Esophagus squamous epithelium (tissue), 5 donors: ENCODE measurements around the gene SEPTIN2. TPM values are rescaled to one million over a fixed set of nuclear protein-coding genes. Genes with fewer than 3 reads are reported as not detected.

ENCODE experiments used
- DNase-seq: peaks from one replicate; lab custom pipeline; 2025; lab: John Stamatoyannopoulos, UW
- H3K27ac ChIP-seq, 4 donors: fragments of 200-600 bp; sonication (generic); one replicate each; pipeline ENCODE4 v1.5.1; 2016 to 2019; ENCODE audit warnings: mild to moderate bottlenecking in 1 of 4
- H3K27me3 ChIP-seq, 4 donors: fragments of 200-600 bp; sonication (generic); 1 replicate in 3 of 4; 2 replicates in 1 of 4; pipeline versions ENCODE4 v1.5.1 to v1.6.0; 2017 to 2021; ENCODE audit warnings: antibody characterized with exemption in 1 of 4
- H3K36me3 ChIP-seq, 3 donors: fragments of 200-600 bp; sonication (generic); one replicate each; pipeline ENCODE4 v1.5.1; 2016 to 2019
- H3K4me1 ChIP-seq, 3 donors: fragments of 200-600 bp; sonication (generic); one replicate each; pipeline ENCODE4 v1.5.1; 2017 to 2019
- H3K4me3 ChIP-seq, 4 donors: fragments of 200-600 bp; sonication (generic); 1 replicate in 3 of 4; 2 replicates in 1 of 4; pipeline ENCODE4 v1.5.1; 2016 to 2019; ENCODE audit warnings: mild to moderate bottlenecking in 2 of 4, moderate library complexity in 1 of 4
- H3K9me3 ChIP-seq, 3 donors: fragments of 200-600 bp; sonication (generic); one replicate each; pipeline ENCODE4 v1.5.1; 2016 to 2019
- CTCF ChIP-seq, 6 experiments: fragments of 450-650 bp in 4 of 6; fragments of 200-600 bp in 2 of 6; sonication (generic) in 2 of 6; IDR thresholded peaks; one replicate each; pipeline ENCODE4 v1.5.1; 2016 to 2019; ENCODE audit warnings: antibody characterized with exemption in 6 of 6, mild to moderate bottlenecking in 4 of 6, moderate library complexity in 4 of 6
- POLR2A ChIP-seq, 4 donors: fragments of 450-650 bp; IDR thresholded peaks; one replicate each; pipeline ENCODE4 v1.6.1; 2017; ENCODE audit warnings: antibody characterized with exemption in 4 of 4, mild to moderate bottlenecking in 4 of 4, moderate library complexity in 3 of 4
- WGBS, 2 donors: methylation state at CpG; one replicate each; pipeline ENCODE4 v1.1.5; 2018; 5-methylcytosine and 5-hydroxymethylcytosine counted together
- intact Hi-C: fragments of 100-400 bp; cut with DNase I; formaldehyde crosslinking; loops from one replicate; pipeline ENCODE4 v1.15.0; 2022
- total RNA-seq, 4 donors: library from RNA; depleted of rRNA; stranded (reverse); fragments of >200 nt; gene quantifications; one replicate each; pipeline ENCODE4 v1.1.0, GENCODE V29; 2016
- donor health status: DM: yes; HTN: yes; CAD: no.

Gene SEPTIN2
- total RNA-seq = 100 to 1,000 TPM in 3 of 4 donors, 10 to 100 TPM in 1; 95.9 to 236 (median 185) TPM

- peak within 1 kb of the TSS; percentile 95 to 100 (median 100) for H3K27ac ChIP-seq
- H3K27me3 ChIP-seq = no peaks in the 10 kb centered on the region
- peak; percentile 72 for DNase-seq
- H3K4me3 ChIP-seq = peak within 1 kb of the TSS; percentile 70 to 93 (median 85)
- 0% methylated on average over 1 to 3 of the region's 75 CpGs for WGBS, 2 donors
- H3K9me3 ChIP-seq = no peaks in the 10 kb centered on the region
- TF ChIP-seq POLR2A (IDR thresholded peaks at IDR 0.05) = peak in 3 of 4 donors; percentile 62 to 90 (median 67)
- no peak for TF ChIP-seq CTCF (IDR thresholded peaks at IDR 0.05)
- intact Hi-C loops = no loop called here
- H3K36me3 ChIP-seq = peaks cover 0 to 5% (median 0%) of the 10 kb centered on the region in 3 donors
- peaks cover 14 to 81% (median 41%) of the 10 kb centered on the region in 3 donors for H3K4me1 ChIP-seq
These were observed at the start of gene SEPTIN2 for GRCh38 chr2:241315879-241316631. Gene SEPTIN2, plus strand, starts transcription at chr2:241315925. Its CDS starts 8,308 bp downstream, at chr2:241324233.

GRCh38 chr2:241267249-241268067, 48.3 kb upstream of the SEPTIN2 start:
- no peak for TF ChIP-seq CTCF (IDR thresholded peaks at IDR 0.05)
- H3K4me3 ChIP-seq = no peak overlapping the region

GRCh38 chr2:241268306-241268705, 47.4 kb upstream of the SEPTIN2 start:
- no peak for TF ChIP-seq CTCF (IDR thresholded peaks at IDR 0.05)
- TF ChIP-seq POLR2A (IDR thresholded peaks at IDR 0.05) = no peak

More at GRCh38 chr2:241267249-241268067, 48.3 kb upstream of the SEPTIN2 start:
- no peak for DNase-seq
- Histone ChIP-seq H3K4me1 (peaks cover 27 to 36% (median 28%) of the 10 kb centered on the region in 3 donors), H3K27me3 (no peaks in the 10 kb centered on the region), H3K9me3 (no peaks in the 10 kb centered on the region), H3K36me3 (peaks cover 8 to 66% (median 23%) of the 10 kb centered on the region in 3 donors), H3K27ac (no peak overlapping the region)
- intact Hi-C loops = no loop called here
- WGBS, 2 donors = 59 to 82% methylated on average over 6 to 11 of the region's 12 CpGs

GRCh38 chr2:241268716-241269445, 46.8 kb upstream of the SEPTIN2 start:
- no peak for DNase-seq
- peaks cover 28 to 48% (median 32%) of the 10 kb centered on the region in 3 donors for H3K4me1 ChIP-seq
- no peaks in the 10 kb centered on the region for H3K9me3 ChIP-seq
- 62 to 81% methylated on average over 14 of the region's 14 CpGs for WGBS, 2 donors
- H3K27me3 ChIP-seq = no peaks in the 10 kb centered on the region
- no peak overlapping the region for H3K27ac ChIP-seq
- no peak overlapping the region for H3K4me3 ChIP-seq
- peaks cover under 1 to 52% (median 13%) of the 10 kb centered on the region in 3 donors for H3K36me3 ChIP-seq
- TF ChIP-seq CTCF (IDR thresholded peaks at IDR 0.05) (no peak), POLR2A (IDR thresholded peaks at IDR 0.05) (no peak)
- intact Hi-C loops = no loop called here

More at GRCh38 chr2:241268306-241268705, 47.4 kb upstream of the SEPTIN2 start:
- no peaks in the 10 kb centered on the region for H3K9me3 ChIP-seq
- DNase-seq = no peak
- intact Hi-C loops = no loop called here
- H3K4me1 ChIP-seq = peaks cover 28 to 42% (median 30%) of the 10 kb centered on the region in 3 donors
- peaks cover 4 to 58% (median 15%) of the 10 kb centered on the region in 3 donors for H3K36me3 ChIP-seq
- 68 to 69% methylated on average over 7 of the region's 7 CpGs for WGBS, 2 donors
- no peak overlapping the region for H3K27ac ChIP-seq
- H3K4me3 ChIP-seq = no peak overlapping the region
- no peaks in the 10 kb centered on the region for H3K27me3 ChIP-seq
